ENCODE data around the gene GDPD1.
"Not testable (repeated sequence)": the region's sequence is repeated elsewhere in the genome, so short reads cannot be mapped to it uniquely, and the experiment has no call there.

GDPD1 gene

GRCh38 chr17:59304811-59305210 is 84.5 kb downstream of the GDPD1 start:
- Histone ChIP-seq H3K27ac (no peak overlapping the region), H3K27me3 (no peaks in the 10 kb centered on the region), H3K4me1 (ENCODE audit: control insufficient read depth in 1 of 2, insufficient read depth in 1 of 2, low read depth in 1 of 2, low read length in 1 of 2) (no peaks in the 10 kb centered on the region), H3K4me3 (ENCODE audit: low read depth in 1 of 2, low read length in 1 of 2) (no peak overlapping the region), H3K36me3 (no peaks in the 10 kb centered on the region), H3K9me3 (no peaks in the 10 kb centered on the region)
- no peak for TF ChIP-seq CTCF (IDR thresholded peaks at IDR 0.05)

- TF ChIP-seq CTCF (IDR thresholded peaks at IDR 0.05), result no peak
- no peaks in the 10 kb centered on the region for H3K27me3 ChIP-seq
- no peak overlapping the region for H3K27ac ChIP-seq
- H3K9me3 ChIP-seq, result no peaks in the 10 kb centered on the region
- H3K36me3 ChIP-seq, result no peaks in the 10 kb centered on the region
- H3K4me3 ChIP-seq (ENCODE audit: low read depth in 1 of 2, low read length in 1 of 2), result no peak overlapping the region
- H3K4me1 ChIP-seq (ENCODE audit: control insufficient read depth in 1 of 2, insufficient read depth in 1 of 2, low read depth in 1 of 2, low read length in 1 of 2), result no peaks in the 10 kb centered on the region
Observed at GRCh38 chr17:59310263-59310920, 90.1 kb downstream of the GDPD1 start.

- peak; percentile 79 for TF ChIP-seq CTCF (IDR thresholded peaks at IDR 0.05)
- Histone ChIP-seq H3K27me3 (no peaks in the 10 kb centered on the region), H3K36me3 (no peaks in the 10 kb centered on the region), H3K27ac (no peak overlapping the region), H3K4me3 (ENCODE audit: low read depth in 1 of 2, low read length in 1 of 2) (no peak overlapping the region), H3K4me1 (ENCODE audit: control insufficient read depth in 1 of 2, insufficient read depth in 1 of 2, low read depth in 1 of 2, low read length in 1 of 2) (no peaks in the 10 kb centered on the region), H3K9me3 (no peaks in the 10 kb centered on the region)
Observed at GRCh38 chr17:59311051-59311468, 90.7 kb downstream of the GDPD1 start.

GRCh38 chr17:59311521-59311920 is 91.2 kb downstream of the GDPD1 start:
- H3K4me1 ChIP-seq (ENCODE audit: control insufficient read depth in 1 of 2, insufficient read depth in 1 of 2, low read depth in 1 of 2, low read length in 1 of 2); H3K27me3 ChIP-seq; H3K4me3 ChIP-seq (ENCODE audit: low read depth in 1 of 2, low read length in 1 of 2); H3K36me3 ChIP-seq; H3K9me3 ChIP-seq; H3K27ac ChIP-seq: not testable (repeated sequence)

GRCh38 chr17:59315866-59316265 is 95.6 kb downstream of the GDPD1 start:
- Histone ChIP-seq H3K36me3 (no peaks in the 10 kb centered on the region), H3K27ac (no peak overlapping the region), H3K4me1 (ENCODE audit: control insufficient read depth in 1 of 2, insufficient read depth in 1 of 2, low read depth in 1 of 2, low read length in 1 of 2) (no peaks in the 10 kb centered on the region), H3K9me3 (no peaks in the 10 kb centered on the region), H3K4me3 (ENCODE audit: low read depth in 1 of 2, low read length in 1 of 2) (no peak overlapping the region), H3K27me3 (no peaks in the 10 kb centered on the region)
- TF ChIP-seq CTCF (IDR thresholded peaks at IDR 0.05), result no peak

All from neutrophil (primary cell).